ENCODE measurements around the gene DMWD.

- TF ChIP-seq, protein P1, sequence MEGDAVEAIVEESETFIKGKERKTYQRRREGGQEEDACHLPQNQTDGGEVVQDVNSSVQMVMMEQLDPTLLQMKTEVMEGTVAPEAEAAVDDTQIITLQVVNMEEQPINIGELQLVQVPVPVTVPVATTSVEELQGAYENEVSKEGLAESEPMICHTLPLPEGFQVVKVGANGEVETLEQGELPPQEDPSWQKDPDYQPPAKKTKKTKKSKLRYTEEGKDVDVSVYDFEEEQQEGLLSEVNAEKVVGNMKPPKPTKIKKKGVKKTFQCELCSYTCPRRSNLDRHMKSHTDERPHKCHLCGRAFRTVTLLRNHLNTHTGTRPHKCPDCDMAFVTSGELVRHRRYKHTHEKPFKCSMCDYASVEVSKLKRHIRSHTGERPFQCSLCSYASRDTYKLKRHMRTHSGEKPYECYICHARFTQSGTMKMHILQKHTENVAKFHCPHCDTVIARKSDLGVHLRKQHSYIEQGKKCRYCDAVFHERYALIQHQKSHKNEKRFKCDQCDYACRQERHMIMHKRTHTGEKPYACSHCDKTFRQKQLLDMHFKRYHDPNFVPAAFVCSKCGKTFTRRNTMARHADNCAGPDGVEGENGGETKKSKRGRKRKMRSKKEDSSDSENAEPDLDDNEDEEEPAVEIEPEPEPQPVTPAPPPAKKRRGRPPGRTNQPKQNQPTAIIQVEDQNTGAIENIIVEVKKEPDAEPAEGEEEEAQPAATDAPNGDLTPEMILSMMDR (IDR thresholded peaks at IDR 0.05), result no peak
- TF ChIP-seq POLR2A (IDR thresholded peaks at IDR 0.05), result no peak
Measured at GRCh38 chr19:45780448-45781213, 12.0 kb downstream of the DMWD start.
